H1 (cell line): ENCODE measurements around the gene NKAIN2.

Experiments used
- CTCF ChIP-seq, 3 experiments: IDR thresholded peaks; 1 replicate in 2 of 3; 2 replicates in 1 of 3; pipeline versions ENCODE4 v1.5.1 to v1.6.1; 2011; ENCODE audit warnings: low read length in 3 of 3, mild to moderate bottlenecking in 3 of 3, inconsistent platforms in 2 of 3, low read depth in 1 of 3, moderate library complexity in 1 of 3; ENCODE audit not compliant: insufficient read depth in 1 of 3; ENCODE audit errors: control extremely low read depth in 1 of 3
- NANOG ChIP-seq: IDR thresholded peaks from 2 replicates; pipeline ENCODE4 v1.6.1; 2011; ENCODE audit warnings: low read length, low read depth, mild to moderate bottlenecking, inconsistent platforms; ENCODE audit not compliant: insufficient read depth, poor library complexity, severe bottlenecking
- YY1 ChIP-seq: IDR thresholded peaks from 2 replicates; pipeline ENCODE4 v1.6.1; 2011; ENCODE audit warnings: low read depth, mild to moderate bottlenecking, low read length

- TF ChIP-seq CTCF (IDR thresholded peaks at IDR 0.05; ENCODE audit: control extremely low read depth in 1 of 3, insufficient read depth in 1 of 3, low read depth in 1 of 3, low read length in 3 of 3) (no peak), NANOG (no peak), YY1 (no peak)
Measured at GRCh38 chr6:123849406-123849805, 45.7 kb downstream of the NKAIN2 start.
